Keratinocyte (primary cell): ENCODE data around the gene DMBX1. TPM values are rescaled to one million over a fixed set of nuclear protein-coding genes. Genes with fewer than 3 reads are reported as not detected.

Experiments used
- DNase-seq: peaks from one replicate; pipeline ENCODE4 v3.0.0-alpha.2; 2011; ENCODE audit warnings: low read depth, missing footprints, low spot score
- FAIRE-seq: peaks from 2 replicates; lab custom pipeline; 2011; peaks lifted over from hg19 to GRCh38; lab: Jason Lieb, UNC
- H2AFZ ChIP-seq: 2 replicates; pipeline ENCODE4 v1.6.0; 2012; ENCODE audit warnings: low read length, control low read depth, inconsistent platforms; ENCODE audit not compliant: control insufficient read depth
- H3K27ac ChIP-seq: 2 replicates; pipeline ENCODE4 v1.5.1; 2011; ENCODE audit warnings: low read length; ENCODE audit not compliant: control insufficient read depth, insufficient read depth
- H3K27me3 ChIP-seq: 3 replicates; pipeline ENCODE4 v1.6.0; 2011; ENCODE audit warnings: low read length; ENCODE audit not compliant: control insufficient read depth, insufficient read depth; ENCODE audit errors: extremely low read depth
- H3K36me3 ChIP-seq, 2 experiments: 2 replicates in 1 of 2; 3 replicates in 1 of 2; pipeline ENCODE4 v1.5.1; 2011; ENCODE audit warnings: low read length in 2 of 2, mild to moderate bottlenecking in 1 of 2; ENCODE audit not compliant: control insufficient read depth in 2 of 2, insufficient read depth in 2 of 2; ENCODE audit errors: extremely low read depth in 1 of 2
- H3K4me1 ChIP-seq: 3 replicates; pipeline ENCODE4 v1.5.1; 2011; ENCODE audit warnings: low read length; ENCODE audit not compliant: control insufficient read depth, insufficient read depth; ENCODE audit errors: extremely low read depth
- H3K4me2 ChIP-seq: 3 replicates; pipeline ENCODE4 v1.6.0; 2011; ENCODE audit warnings: low read depth, low read length; ENCODE audit not compliant: control insufficient read depth, insufficient read depth; ENCODE audit errors: extremely low read depth
- H3K4me3 ChIP-seq, 3 experiments: fragments of 200-600 bp in 1 of 3; sonication (generic) in 1 of 3; 2 replicates in 2 of 3; 3 replicates in 1 of 3; pipeline ENCODE4 v1.5.1; 2011 to 2016; ENCODE audit warnings: low read length in 3 of 3, mild to moderate bottlenecking in 3 of 3, control low read depth in 2 of 3, inconsistent platforms in 1 of 3, low read depth in 1 of 3, mixed read lengths in 1 of 3, mixed run types in 1 of 3, moderate library complexity in 1 of 3; ENCODE audit not compliant: control insufficient read depth in 2 of 3, insufficient read depth in 2 of 3; ENCODE audit errors: extremely low read depth in 1 of 3
- H3K79me2 ChIP-seq: 2 replicates; pipeline ENCODE4 v1.6.0; 2012; ENCODE audit warnings: low read length; ENCODE audit not compliant: control insufficient read depth, insufficient read depth
- H3K9ac ChIP-seq: 3 replicates; pipeline ENCODE4 v1.6.0; 2011; ENCODE audit warnings: low read length; ENCODE audit not compliant: control insufficient read depth, insufficient read depth; ENCODE audit errors: extremely low read depth
- H3K9me1 ChIP-seq: 3 replicates; pipeline ENCODE4 v1.6.0; 2011; ENCODE audit warnings: low read length; ENCODE audit not compliant: control insufficient read depth, insufficient read depth; ENCODE audit errors: extremely low read depth
- H3K9me3 ChIP-seq: 2 replicates; pipeline ENCODE4 v1.5.1; 2012; ENCODE audit warnings: low read depth, low read length; ENCODE audit not compliant: control insufficient read depth
- H4K20me1 ChIP-seq: 3 replicates; pipeline ENCODE4 v1.6.0; 2011; ENCODE audit warnings: low read length; ENCODE audit not compliant: control insufficient read depth, insufficient read depth; ENCODE audit errors: extremely low read depth
- CTCF ChIP-seq, 3 experiments: IDR thresholded peaks in 1 of 3; conservative IDR thresholded peaks in 1 of 3; optimal IDR thresholded peaks in 1 of 3; 2 replicates in 2 of 3; 3 replicates in 1 of 3; pipeline versions ENCODE3 to v1.5.1; 2011; ENCODE audit warnings: low read length in 3 of 3, mild to moderate bottlenecking in 3 of 3, moderate library complexity in 2 of 3, control low read depth in 1 of 3, inconsistent platforms in 1 of 3; ENCODE audit not compliant: insufficient read depth in 2 of 3; ENCODE audit errors: extremely low read depth in 1 of 3
- EZH2 ChIP-seq: IDR thresholded peaks from one replicate; pipeline ENCODE4 v1.6.1; 2012; ENCODE audit warnings: inconsistent platforms, mild to moderate bottlenecking, low read length, moderate library complexity
- dilution Hi-C: fragments of 300-500 bp; cut with MboI; formaldehyde crosslinking; loops from one replicate; pipeline ENCODE4 v1.7.0; 2020; ENCODE audit warnings: low sequenced_read_pairs; ENCODE audit not compliant: extremely low pct_ligation_motif_present
- polyA plus RNA-seq, 5 experiments: library from polyadenylated mRNA; depleted of rRNA in 3 of 5; stranded (reverse) in 3 of 5; stranded (forward) in 1 of 5; unstranded in 1 of 5; fragments of >200 nt; gene quantifications; 1 replicate in 1 of 5; 2 replicates in 3 of 5; 3 replicates in 1 of 5; pipeline versions ENCODE4 v1.2.1 to v1.2.3, GENCODE V29; 2011 to 2012; ENCODE audit warnings: missing spikeins in 2 of 5, low read depth in 1 of 5, low replicate concordance in 1 of 5

DMBX1 gene
- polyA plus RNA-seq, 1 donor (not counting 4 experiments of a cell fraction or from before 2014, with no cell fraction given): not detected

DNA sequence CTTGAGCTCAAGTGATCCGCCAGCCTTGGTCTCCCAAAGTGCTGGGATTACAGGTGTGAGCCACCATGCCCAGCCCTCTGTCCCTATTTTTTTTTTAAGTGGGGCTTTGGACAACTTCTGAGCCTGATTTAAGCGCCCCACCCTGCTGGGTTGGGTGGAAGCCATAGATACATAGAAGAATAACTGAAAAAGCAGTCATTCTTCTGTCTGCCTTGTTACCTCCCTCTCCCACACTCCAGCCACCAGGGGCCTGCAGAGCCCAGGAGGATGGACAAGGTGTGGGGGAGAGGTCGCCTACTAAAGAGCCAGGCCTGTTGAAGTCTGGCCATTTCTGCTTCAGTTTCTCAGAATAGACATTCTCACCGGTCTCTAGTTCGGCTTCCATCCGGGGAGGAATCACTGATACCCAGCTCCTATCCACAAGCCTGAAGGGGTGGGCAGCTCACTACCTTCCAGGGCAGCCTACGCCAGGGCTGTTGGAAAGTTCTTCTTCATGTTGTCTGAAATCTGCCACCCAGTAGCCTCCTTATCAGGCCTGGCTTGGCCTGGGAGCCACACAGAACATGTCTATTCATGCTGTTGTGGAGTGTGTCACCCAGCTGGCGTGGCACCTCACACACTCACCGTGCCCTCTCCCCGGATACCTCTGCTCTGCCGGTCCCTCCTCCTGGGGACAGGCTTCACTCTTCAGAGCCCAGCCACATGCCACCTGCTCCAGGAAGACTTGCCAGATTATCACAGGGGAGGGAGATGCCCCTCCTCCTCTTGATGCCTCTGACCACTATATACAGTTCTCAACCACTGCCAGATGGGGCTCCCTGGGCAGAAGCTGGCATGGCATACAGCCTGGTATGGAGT, 34.1 kb downstream of the DMBX1 start:
- no peak for TF ChIP-seq CTCF (optimal IDR thresholded peaks at IDR 0.05 in 1 of 3, IDR thresholded peaks at IDR 0.05 in 1 of 3, conservative IDR thresholded peaks at IDR 0.05 in 1 of 3; ENCODE audit: extremely low read depth in 1 of 3, insufficient read depth in 2 of 3, low read length in 3 of 3)
- TF ChIP-seq EZH2: no peak
- H3K36me3 ChIP-seq: no peaks in the 10 kb centered on the region
- FAIRE-seq (peak; percentile 84), DNase-seq (no peak)
- dilution Hi-C loops: no loop called here
- peaks cover 5% of the 10 kb centered on the region for H3K27me3 ChIP-seq
- no peak overlapping the region for H2AFZ ChIP-seq
- H3K79me2 ChIP-seq: no peaks in the 10 kb centered on the region
- H3K27ac ChIP-seq: no peak overlapping the region
- no peak overlapping the region for H3K4me3 ChIP-seq
- H4K20me1 ChIP-seq: no peaks in the 10 kb centered on the region
- no peaks in the 10 kb centered on the region for H3K9me3 ChIP-seq
- peaks cover 40% of the 10 kb centered on the region for H3K4me1 ChIP-seq
- H3K9me1 ChIP-seq: no peaks in the 10 kb centered on the region
- H3K4me2 ChIP-seq: peak overlapping the region; percentile 6
- no peak overlapping the region for H3K9ac ChIP-seq

DNA sequence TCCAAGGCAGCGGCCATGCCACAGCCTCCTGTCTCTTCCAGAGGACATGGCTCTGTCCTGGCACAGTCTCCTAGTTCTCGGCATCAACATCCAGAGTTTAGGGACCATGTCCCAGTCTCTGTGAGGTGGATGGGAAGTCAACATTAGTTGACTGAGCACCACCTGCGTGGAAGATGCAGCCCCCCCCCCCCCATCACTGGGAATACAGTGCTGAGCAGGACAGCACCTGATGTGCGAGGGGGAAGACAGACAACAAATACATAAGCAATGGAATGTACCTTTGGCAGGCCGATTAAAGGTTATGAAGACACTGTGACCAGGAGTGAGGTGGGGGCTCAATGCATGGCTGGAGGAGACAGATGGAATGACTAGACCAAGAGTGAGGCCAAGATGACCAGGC, 35.2 kb downstream of the DMBX1 start:
- dilution Hi-C loops: no loop called here
- Histone ChIP-seq H3K9ac (no peak overlapping the region), H3K27me3 (peaks cover 9% of the 10 kb centered on the region), H3K27ac (no peak overlapping the region), H4K20me1 (no peaks in the 10 kb centered on the region), H3K9me3 (no peaks in the 10 kb centered on the region), H3K4me3 (no peak overlapping the region), H3K4me2 (no peak overlapping the region), H3K79me2 (no peaks in the 10 kb centered on the region), H3K9me1 (no peaks in the 10 kb centered on the region), H3K36me3 (no peaks in the 10 kb centered on the region), H2AFZ (no peak overlapping the region), H3K4me1 (peaks cover 42% of the 10 kb centered on the region)
- FAIRE-seq (no peak), DNase-seq (no peak)
- TF ChIP-seq EZH2: no peak
- TF ChIP-seq CTCF (optimal IDR thresholded peaks at IDR 0.05 in 1 of 3, IDR thresholded peaks at IDR 0.05 in 1 of 3, conservative IDR thresholded peaks at IDR 0.05 in 1 of 3; ENCODE audit: extremely low read depth in 1 of 3, insufficient read depth in 2 of 3, low read length in 3 of 3): no peak
